Lower lobe of right lung (tissue), 2 donors: Measurements from ENCODE around the gene ANKS4B. TPM values are rescaled to one million over a fixed set of nuclear protein-coding genes. Genes with fewer than 3 reads are reported as not detected.

Experiments used
- ATAC-seq, 2 donors: fragments of 200-7000 bp; cut with Tn5 transposase; one replicate each; pipeline ENCODE4 v1.9.1; 2020 to 2022; ENCODE audit warnings: mild to moderate bottlenecking in 2 of 2, moderate library complexity in 2 of 2
- DNase-seq: peaks from one replicate; pipeline ENCODE4 v3.0.0-alpha.2; 2020
- H3K27ac ChIP-seq: fragments of 200-600 bp; one replicate; pipeline ENCODE4 v1.8.0; 2022
- H3K27me3 ChIP-seq: fragments of 200-600 bp; one replicate; pipeline ENCODE4 v1.8.0; 2022; ENCODE audit warnings: low read depth
- H3K36me3 ChIP-seq: fragments of 200-600 bp; one replicate; pipeline ENCODE4 v1.8.0; 2022; ENCODE audit warnings: mild to moderate bottlenecking
- H3K4me1 ChIP-seq: fragments of 200-600 bp; one replicate; pipeline ENCODE4 v1.8.0; 2022
- H3K4me3 ChIP-seq: fragments of 200-600 bp; one replicate; pipeline ENCODE4 v1.8.0; 2022; ENCODE audit warnings: mild to moderate bottlenecking
- H3K9me3 ChIP-seq: fragments of 200-600 bp; one replicate; pipeline ENCODE4 v1.8.0; 2022
- intact Hi-C: fragments of 100-400 bp; cut with DNase I; formaldehyde crosslinking; loops from one replicate; pipeline ENCODE4 v1.11.0; 2022
- total RNA-seq: library from RNA; stranded (reverse); fragmentation: NEBNext Ultra II Directional; extraction: Animal tissue kit (Norgen Biotek cat#: 25700); gene quantifications from one replicate; pipeline ENCODE4 v1.2.1, GENCODE V29; 2021
- TF ChIP-seq, protein P1 (sequence below): fragments of 200-600 bp; IDR thresholded peaks from one replicate; pipeline ENCODE4 v1.8.0; 2022; ENCODE audit warnings: antibody characterized with exemption, mild to moderate bottlenecking
- donor health status: DM: no; HTN: yes; CAD: no; lungs with severe emphysema.

Gene ANKS4B
- total RNA-seq, 1 donor from 2014 or later: not detected

DNA sequence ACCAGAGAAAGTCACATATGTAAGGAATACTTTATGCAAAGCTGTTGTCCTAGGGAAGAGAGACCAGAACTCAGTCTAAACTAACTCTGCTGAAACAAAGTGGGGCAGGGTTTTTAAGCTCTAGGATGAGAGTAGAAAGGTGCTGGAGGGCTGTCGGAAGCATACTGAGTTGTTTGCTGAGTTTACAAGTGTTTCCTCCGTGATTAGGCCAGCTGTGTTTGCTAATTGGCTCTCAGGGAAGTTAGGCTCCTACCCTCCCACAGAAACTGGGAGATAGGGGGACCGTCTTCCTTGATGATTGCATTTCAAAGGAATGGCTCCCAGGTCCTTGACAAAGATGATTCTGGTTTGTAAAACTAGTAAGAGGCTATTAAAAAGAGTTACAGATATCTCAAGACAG is 69.0 kb downstream of the ANKS4B start:
- no peaks in the 10 kb centered on the region for H3K36me3 ChIP-seq
- no peak for ATAC-seq
- H3K27me3 ChIP-seq: no peaks in the 10 kb centered on the region
- intact Hi-C loops: loop anchor here (10.0 kb wide), 1 partner anchor 128 kb away; no protein-coding TSS in a partner anchor
- no peaks in the 10 kb centered on the region for H3K9me3 ChIP-seq
- DNase-seq: no peak
- TF ChIP-seq, protein P1, sequence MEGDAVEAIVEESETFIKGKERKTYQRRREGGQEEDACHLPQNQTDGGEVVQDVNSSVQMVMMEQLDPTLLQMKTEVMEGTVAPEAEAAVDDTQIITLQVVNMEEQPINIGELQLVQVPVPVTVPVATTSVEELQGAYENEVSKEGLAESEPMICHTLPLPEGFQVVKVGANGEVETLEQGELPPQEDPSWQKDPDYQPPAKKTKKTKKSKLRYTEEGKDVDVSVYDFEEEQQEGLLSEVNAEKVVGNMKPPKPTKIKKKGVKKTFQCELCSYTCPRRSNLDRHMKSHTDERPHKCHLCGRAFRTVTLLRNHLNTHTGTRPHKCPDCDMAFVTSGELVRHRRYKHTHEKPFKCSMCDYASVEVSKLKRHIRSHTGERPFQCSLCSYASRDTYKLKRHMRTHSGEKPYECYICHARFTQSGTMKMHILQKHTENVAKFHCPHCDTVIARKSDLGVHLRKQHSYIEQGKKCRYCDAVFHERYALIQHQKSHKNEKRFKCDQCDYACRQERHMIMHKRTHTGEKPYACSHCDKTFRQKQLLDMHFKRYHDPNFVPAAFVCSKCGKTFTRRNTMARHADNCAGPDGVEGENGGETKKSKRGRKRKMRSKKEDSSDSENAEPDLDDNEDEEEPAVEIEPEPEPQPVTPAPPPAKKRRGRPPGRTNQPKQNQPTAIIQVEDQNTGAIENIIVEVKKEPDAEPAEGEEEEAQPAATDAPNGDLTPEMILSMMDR: no peak
- H3K4me1 ChIP-seq: peaks cover 8% of the 10 kb centered on the region
- peak overlapping the region; percentile 71 for H3K4me3 ChIP-seq
- no peak overlapping the region for H3K27ac ChIP-seq

DNA sequence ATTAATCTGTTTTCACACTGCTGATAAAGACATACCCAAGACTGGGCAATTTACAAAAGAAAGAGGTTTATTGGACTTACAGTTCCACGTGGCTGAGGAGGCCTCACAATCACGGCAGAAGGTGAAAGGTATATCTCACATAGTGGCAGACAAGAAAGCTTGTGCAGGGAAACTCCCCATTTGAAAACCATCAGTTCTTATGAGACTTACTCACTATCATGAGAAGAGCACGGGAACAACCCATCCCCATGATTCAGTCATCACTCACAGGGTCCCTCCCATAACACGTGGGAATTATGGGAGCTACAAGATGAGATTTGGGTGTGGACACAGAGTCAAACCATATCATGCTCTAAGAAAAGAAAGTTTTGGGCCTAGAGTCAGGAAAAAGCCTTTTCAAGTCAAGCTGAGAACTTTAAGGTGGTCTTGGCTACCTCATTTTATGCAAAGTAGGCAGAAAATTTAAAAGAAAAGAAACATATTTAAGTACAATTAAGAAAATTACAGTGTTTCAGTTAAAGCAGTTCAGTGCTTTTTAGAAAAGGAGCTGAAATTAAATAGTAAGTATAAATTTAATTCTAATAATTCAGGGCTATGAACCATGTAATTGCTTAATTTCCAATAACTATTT is 69.5 kb downstream of the ANKS4B start:
- ATAC-seq (no peak), DNase-seq (no peak)
- intact Hi-C loops: loop anchor here (10.0 kb wide), 1 partner anchor 128 kb away; no protein-coding TSS in a partner anchor
- Histone ChIP-seq H3K4me3 (no peak overlapping the region), H3K36me3 (no peaks in the 10 kb centered on the region), H3K27me3 (no peaks in the 10 kb centered on the region), H3K9me3 (no peaks in the 10 kb centered on the region), H3K27ac (no peak overlapping the region), H3K4me1 (peaks cover 8% of the 10 kb centered on the region)
- TF ChIP-seq, protein P1: no peak

Other genes starting within 250 kb of the ANKS4B start
- gene DNAH3, start 82.9 kb upstream of the ANKS4B start, total RNA-seq: 10.9 TPM
- 39.8 TPM for gene LDAF1, start 75.0 kb upstream of the ANKS4B start, total RNA-seq
- gene ZP2, start 22.1 kb upstream of the ANKS4B start, total RNA-seq: not detected
- gene CRYM, start 44.6 kb downstream of the ANKS4B start, total RNA-seq: 9.3 TPM